ENCODE data around the gene PSPC1.

GRCh38 chr13:19665427-19665859 is 117.3 kb downstream of the PSPC1 start:
- TF ChIP-seq CTCF (IDR thresholded peaks at IDR 0.05), result no peak
- TF ChIP-seq POLR2A (IDR thresholded peaks at IDR 0.05), result no peak
